Kasumi-1 (cell line): ENCODE measurements around the gene MMP2.

Experiments used
- DNase-seq, 2 experiments: peaks; one replicate each; lab custom pipeline; 2025; lab: John Stamatoyannopoulos, UW

MMP2 gene

GRCh38 chr16:55494994-55495421 lies 16.0 kb downstream of the MMP2 start:
- DNase-seq, result peak; percentile 57 to 71

DNA sequence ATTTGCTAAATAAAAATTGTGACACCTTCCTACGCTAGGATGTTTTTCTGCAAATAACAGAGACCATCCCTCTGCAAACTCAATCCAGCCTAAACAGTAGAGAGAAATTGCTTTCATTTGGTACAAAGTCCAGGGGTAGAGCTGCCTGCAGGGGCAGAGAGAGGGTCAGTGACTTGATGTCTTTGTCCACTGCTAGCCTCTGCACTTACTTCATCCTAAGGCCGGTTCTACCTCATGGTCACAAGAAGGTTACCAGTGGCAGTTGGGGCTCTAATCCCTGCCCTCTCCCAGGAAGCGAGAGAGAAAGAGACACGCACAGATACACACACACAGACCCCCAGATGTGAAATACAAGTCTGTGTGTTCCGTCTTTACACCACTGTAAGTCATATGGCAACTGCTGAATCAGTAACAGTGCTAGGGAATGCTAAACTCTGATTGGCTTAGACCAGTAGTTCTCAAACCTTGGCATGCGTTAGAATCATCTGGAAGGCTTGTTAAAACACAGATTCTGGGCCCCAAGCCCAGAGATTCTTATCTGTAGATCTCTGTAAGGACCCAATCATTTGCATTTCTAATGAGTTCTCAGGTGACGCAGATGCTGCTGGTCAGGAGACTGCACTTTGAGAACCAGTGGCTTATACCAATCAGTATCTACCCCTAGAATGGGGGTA lies 16.8 kb downstream of the MMP2 start:
- DNase-seq, result no peak

GRCh38 chr16:55496509-55497145 lies 17.6 kb downstream of the MMP2 start:
- DNase-seq, result peak; percentile 22 to 49

GRCh38 chr16:55497558-55497957 lies 18.6 kb downstream of the MMP2 start:
- no peak for DNase-seq

GRCh38 chr16:55498101-55498500 lies 19.1 kb downstream of the MMP2 start:
- DNase-seq, result no peak

DNA sequence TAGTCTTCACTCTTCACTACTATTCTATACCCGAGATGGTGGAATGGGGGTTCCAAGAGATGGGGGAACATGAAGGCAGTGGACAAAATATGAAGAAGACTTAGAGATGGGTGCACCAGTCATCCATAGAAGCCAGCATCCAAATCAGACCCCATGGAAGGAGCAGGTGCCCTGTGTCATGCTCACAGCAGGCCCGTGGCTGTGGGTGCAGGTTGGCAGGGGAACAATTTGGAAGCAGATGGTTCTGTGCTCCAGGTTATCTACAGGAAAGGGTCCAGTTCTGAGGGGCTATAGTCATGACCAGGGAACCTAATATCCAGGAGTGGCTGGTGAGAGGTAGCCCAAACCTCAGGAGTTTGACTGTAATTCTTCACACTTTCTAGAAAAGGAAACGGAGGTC lies 20.3 kb downstream of the MMP2 start:
- DNase-seq, result no peak

- peak; percentile 54 to 59 for DNase-seq
These were observed 21.0 kb downstream of the MMP2 start for GRCh38 chr16:55499951-55500529.

DNA sequence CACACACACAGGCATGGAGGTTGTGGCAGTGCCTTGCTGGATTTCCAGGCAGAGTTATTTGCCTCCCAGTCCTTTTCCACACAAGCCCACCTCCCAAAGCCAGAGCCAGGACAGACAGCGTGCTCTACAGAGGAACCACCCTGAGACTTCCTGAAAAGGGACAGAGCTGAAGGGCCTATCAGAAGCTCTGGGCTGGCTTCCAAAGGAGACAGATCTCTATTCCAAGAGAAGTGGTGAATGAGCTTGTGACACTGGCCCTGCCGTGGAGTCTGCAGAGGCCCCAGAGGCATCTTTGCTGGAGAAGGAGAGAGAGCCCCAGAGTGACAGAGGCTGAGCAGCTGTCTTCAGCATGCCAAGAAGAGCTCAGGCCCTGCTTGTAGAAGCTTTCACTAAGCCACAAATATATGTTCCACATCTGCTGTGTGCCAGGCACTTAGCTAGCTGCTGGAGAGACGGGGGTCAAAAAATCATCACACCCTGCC lies 21.6 kb downstream of the MMP2 start:
- peak; percentile 84 to 85 for DNase-seq

DNA sequence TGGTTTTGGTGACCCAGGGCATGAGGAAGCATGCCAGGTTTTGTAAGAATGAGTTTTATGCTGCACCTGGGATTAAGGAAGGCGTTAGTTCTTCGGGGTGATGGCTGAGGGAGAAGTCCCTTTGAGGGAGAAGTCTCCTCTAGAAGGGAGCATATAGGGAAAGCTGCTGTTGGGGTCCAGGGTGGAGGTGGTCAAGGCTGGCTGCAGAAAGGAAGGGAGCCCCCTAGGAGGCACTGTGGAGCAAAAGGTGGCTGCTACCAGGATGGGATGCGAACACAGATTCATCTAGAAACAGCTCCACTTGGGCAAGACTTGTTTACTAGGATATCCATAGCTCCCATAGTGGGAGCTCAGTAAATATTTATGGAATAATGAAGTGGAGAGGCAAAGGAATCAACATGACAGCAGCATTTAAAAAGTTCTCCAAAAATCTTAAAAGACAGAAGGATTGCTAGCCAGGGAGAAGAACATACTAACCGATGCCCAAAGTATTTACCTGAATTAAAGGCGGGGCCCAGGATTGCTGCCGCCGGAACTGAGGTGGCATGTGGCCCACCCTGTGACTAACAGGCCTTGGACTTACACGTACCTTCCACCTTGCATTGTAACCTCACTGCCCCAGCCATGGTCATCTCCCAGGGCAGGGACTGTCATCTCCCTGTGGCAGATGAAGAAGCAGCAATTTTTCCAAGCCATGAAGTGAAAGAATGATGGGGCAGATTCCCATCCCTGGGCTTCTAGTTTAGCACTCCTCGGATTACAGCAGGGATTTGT lies 22.7 kb downstream of the MMP2 start:
- DNase-seq, result no peak

DNA sequence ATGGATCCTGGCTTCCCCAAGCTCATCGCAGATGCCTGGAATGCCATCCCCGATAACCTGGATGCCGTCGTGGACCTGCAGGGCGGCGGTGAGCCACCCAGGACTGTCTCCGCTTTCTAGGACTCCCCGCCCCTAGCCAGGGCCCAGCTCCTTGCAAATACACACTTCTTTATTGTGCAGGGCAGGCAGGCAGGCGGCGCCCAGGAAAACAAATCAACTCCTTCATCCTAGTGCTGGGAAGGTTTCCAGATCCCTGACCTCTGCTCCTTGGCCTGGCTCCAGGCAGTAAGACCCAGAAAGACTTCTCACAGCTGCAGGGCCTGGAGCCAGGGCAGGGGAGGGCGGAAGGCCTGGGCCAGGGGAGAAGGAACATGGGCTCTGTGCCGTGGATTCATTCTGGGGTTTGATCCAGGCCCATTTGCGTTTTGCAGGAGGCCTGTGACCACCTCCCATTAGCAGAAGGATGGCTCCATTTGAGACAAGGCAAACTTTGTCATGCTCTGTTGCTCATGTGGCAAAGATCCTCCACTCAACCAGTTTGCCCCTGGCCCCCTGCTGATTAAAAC lies 23.9 kb downstream of the MMP2 start:
- DNase-seq, result no peak

GRCh38 chr16:55503726-55504550 lies 24.9 kb downstream of the MMP2 start:
- DNase-seq, result no peak

DNA sequence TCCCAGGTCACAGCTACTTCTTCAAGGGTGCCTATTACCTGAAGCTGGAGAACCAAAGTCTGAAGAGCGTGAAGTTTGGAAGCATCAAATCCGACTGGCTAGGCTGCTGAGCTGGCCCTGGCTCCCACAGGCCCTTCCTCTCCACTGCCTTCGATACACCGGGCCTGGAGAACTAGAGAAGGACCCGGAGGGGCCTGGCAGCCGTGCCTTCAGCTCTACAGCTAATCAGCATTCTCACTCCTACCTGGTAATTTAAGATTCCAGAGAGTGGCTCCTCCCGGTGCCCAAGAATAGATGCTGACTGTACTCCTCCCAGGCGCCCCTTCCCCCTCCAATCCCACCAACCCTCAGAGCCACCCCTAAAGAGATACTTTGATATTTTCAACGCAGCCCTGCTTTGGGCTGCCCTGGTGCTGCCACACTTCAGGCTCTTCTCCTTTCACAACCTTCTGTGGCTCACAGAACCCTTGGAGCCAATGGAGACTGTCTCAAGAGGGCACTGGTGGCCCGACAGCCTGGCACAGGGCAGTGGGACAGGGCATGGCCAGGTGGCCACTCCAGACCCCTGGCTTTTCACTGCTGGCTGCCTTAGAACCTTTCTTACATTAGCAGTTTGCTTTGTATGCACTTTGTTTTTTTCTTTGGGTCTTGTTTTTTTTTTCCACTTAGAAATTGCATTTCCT lies 26.5 kb downstream of the MMP2 start:
- no peak for DNase-seq

- DNase-seq, result no peak
These were observed 27.1 kb downstream of the MMP2 start for GRCh38 chr16:55506083-55506482.

- DNase-seq, result no peak
These were observed 27.7 kb downstream of the MMP2 start for GRCh38 chr16:55506708-55507107.

DNA sequence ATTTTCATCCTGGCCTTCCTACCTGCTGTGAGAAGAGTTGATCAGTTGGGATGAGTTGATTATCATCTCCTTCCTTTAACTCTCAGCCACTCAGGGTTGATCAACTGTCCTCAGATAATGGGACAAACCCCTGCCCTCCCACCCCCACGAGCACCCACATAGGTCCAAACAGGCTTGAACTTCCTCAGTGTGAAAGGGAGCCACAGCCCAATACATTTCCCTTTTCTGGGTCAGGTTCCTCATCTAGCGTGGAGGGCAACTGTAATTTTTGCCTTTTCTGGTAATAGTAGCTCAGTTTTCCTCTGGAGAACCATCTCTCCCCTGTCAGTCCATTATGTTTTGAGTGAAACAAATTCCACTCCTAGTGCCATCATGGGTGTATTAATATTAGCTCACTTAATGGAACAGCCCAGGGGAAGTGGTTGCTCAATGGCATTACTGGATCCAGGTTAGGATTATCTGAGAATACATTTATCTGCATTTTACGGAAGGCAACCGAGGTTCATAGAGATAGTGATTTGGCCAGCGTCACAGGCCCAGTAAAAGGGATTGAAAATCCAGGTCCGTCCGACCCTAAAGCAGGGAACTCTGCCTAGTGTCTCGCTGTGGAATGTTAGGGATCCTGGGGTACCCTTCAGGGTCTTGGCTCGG lies 29.4 kb downstream of the MMP2 start:
- DNase-seq, result peak; percentile 28 to 50

- peak; percentile 81 to 85 for DNase-seq
These were observed 30.2 kb downstream of the MMP2 start, which contains the start of gene LPCAT2 for GRCh38 chr16:55508941-55509931. Gene LPCAT2 (plus strand): TSS chr16:55509072. CDS start chr16:55509182, 110 bp downstream.

GRCh38 chr16:55510185-55510805 lies 31.3 kb downstream of the MMP2 start:
- peak; percentile 72 to 81 for DNase-seq

DNA sequence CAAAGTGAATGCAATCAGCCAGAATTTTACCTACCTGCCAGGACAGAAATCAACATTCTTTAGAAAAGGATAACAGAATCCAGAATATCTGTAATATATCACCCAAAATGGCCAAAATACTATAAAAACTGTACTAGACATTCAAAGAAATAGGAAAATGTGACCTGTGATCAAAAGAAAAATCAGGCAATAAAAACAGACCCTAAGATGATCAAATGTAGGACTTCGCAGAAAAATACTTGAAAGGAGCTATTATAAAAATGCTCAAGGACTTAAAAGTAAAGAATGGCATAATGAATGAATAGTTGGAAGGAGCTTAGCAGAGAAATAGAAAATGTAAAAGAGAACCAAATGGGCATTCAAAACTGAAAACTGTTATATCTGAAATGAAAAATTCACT lies 33.9 kb downstream of the MMP2 start:
- no peak for DNase-seq
